ENCODE results near the gene WDR82.
A peak's percentile ranks its signal among the peaks of the same experiment; 100 is the strongest.
"Not testable (repeated sequence)": the region's sequence is repeated elsewhere in the genome, so short reads cannot be mapped to it uniquely, and the experiment has no call there.

WDR82 gene

GRCh38 chr3:52289338-52289746 is 10.9 kb upstream of the WDR82 start:
- no peak for DNase-seq (ENCODE audit: low spot score)

DNA sequence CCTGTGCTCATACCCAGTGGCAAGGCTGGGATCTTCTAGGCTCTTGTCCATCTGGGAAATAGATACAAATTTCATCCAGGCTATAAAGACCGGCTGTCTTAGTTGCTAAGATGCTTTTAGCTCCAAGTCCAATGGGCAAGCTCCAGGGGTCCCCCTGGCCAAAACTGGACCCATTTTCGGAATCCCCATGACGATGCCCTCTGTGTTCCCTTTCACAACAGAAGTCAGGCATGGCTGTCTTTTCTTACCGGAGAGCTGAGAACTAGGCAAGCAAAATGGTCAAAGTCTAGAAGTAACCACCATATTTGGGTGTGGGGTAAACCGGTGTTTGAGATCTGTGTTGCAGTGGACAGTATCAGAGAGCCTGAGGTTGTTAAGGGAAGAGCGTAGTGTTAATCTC is 10.2 kb upstream of the WDR82 start:
- no peak for DNase-seq (ENCODE audit: low spot score)

- peak; percentile 32 for DNase-seq (ENCODE audit: low spot score)
Measured at GRCh38 chr3:52286777-52287110, 8.3 kb upstream of the WDR82 start.

- not testable (repeated sequence) for DNase-seq (ENCODE audit: low spot score)
Measured at GRCh38 chr3:52284051-52284450, 5.6 kb upstream of the WDR82 start.

DNA sequence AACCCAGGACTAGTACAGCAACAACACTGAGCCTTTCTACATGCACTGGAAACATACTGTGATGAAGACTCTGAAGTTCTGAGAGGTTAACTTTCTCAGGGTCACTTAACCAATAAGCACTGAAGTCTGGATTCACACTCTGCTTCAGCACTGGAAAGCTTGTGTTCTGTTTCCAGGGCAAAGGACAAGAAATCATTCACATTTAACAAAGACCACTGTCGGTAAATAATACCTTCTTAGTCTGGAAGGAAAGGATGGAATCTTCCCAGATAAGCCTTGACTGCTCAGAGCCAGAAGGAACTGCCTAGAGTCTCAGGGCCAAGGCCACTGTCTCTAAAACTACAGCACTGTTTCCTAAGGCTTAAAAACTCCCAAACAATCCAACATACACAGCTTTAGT is 4.9 kb upstream of the WDR82 start:
- DNase-seq (ENCODE audit: low spot score), result peak; percentile 56

- DNase-seq (ENCODE audit: low spot score), result peak; percentile 76
Measured at GRCh38 chr3:52281981-52282801, 3.7 kb upstream of the WDR82 start.

DNA sequence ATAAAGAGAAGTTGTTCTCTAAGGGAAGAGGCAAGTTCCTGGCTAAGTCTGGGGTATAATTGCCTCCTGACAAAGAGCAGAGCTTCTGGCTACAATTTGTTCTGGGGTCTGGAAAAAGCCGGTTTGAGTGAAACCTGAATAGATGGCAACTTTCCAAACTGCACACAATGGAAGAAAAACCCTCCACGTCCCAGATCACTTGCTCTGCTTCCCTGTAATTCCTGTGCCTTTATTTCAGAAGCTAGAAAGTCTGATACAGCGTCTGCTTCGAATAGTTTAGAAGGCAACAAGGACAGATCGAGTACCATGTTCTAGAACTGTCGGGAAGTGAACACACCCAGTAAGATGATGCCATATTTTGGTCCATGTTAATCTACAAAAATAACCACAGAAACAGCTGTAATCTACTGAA is 1.6 kb upstream of the WDR82 start:
- DNase-seq (ENCODE audit: low spot score), result peak; percentile 42

DNA sequence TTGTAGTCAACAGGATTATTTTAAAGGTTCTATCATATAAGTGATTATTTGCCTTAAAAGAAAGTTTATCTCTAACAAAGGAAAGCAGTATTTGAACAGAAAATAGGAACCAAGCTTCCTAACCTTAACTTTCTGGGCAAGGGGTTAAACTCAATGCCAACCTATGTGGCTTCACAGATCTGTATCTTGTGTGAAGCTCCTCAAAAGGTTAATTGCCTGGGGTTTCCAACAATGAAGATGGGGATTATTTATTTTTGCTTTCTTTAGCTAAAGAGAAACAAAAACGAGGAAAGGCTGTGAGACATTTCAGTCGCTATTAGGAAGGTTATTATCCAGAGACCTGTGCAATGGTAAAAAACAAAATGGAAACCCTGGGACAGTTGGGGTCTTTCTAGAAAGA is 1.1 kb upstream of the WDR82 start:
- DNase-seq (ENCODE audit: low spot score), result no peak

DNA sequence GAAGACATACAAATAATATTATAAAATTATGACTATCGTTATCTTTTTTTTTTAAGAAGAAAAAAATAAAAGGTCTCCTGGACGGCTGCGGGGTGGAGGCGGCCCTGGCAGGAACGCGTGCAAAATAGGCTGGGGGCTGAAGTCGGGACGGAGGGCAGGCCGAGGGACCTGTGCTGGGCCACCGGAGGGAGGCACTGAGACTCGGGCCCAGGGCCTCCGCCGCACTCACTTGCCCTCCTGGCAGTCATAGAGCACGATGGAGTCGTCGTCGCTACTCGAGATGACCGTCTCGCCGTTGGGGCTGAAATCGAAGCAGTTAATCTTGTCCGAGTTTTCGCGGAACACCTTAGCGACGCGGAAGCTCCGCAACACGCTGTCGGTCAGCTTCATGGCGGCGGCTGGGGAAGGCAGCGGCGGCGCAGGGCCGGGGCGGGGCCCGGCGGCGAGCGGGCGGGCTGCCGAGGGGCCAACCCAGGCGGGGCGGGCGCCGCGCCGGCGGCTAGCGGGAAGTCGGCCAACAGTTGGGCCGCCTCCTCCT is 408 bp downstream of the WDR82 start:
- peak; percentile 46 for DNase-seq (ENCODE audit: low spot score)

GRCh38 chr3:52277071-52277964 is 1.1 kb downstream of the WDR82 start:
- DNase-seq (ENCODE audit: low spot score), result peak; percentile 58

- DNase-seq (ENCODE audit: low spot score), result not testable (repeated sequence)
Measured at GRCh38 chr3:52274781-52275180, 3.7 kb downstream of the WDR82 start.

DNA sequence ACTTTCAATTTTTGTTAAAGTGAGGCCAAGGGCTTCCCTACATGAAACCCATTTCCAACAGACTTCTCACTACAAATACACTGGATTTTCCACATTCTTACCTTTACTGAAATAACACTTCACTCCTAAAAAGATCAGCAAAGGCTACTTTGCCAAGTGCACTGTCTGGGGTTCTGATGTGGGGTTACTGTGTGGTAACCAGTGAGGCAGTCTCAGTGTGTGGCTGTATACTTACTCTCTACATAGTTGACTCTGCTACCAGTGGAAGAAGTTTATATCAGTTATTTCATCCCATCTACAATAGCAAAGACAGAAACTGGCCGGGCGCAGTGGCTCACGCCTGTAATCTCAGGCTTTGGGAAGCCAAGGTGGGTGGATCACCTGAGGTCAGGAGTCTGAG is 5.6 kb downstream of the WDR82 start:
- no peak for DNase-seq (ENCODE audit: low spot score)

DNA sequence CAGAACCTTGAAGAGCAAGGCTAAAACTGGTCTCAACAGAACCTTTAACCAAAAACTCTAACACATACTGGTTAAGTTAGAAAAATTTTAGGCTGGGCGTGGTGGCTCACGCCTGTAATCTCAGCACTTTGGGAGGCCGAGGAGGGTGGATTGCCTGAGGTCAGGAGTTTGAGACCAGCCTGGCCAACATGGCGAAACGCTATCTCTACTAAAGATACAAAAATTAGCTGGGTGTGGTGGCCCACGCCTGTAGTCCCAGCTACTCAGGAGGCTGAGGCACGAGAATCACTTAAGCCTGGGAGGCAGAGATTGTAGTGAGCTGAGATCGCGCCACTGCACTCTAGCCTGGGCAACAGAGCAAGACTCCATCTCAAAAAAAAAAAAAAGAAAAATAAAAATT is 6.3 kb downstream of the WDR82 start:
- not testable (repeated sequence) for DNase-seq (ENCODE audit: low spot score)

DNA sequence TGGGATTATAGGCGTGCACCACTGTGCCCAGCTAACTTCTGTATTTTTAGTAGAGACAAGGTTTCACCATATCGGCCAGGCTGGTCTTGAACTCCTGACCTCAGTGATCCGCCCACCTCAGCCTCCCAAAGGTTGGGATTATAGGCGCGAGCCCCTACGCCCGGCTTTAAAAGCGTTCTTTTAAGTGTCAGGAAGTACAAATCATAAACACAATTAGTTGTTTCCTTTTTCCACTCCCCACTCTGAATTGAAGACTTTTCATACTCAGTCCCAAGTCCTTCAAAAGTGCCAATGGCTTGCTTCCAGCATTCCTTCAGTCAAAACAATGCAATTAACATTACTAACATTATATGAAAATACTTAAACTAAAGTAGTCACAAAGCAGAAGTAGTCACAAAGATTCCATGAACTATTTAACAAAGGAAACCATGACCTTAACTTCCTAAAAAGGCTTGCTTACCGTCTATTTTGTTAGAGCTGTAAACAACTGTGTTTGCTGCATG is 8.1 kb downstream of the WDR82 start:
- no peak for DNase-seq (ENCODE audit: low spot score)

DNA sequence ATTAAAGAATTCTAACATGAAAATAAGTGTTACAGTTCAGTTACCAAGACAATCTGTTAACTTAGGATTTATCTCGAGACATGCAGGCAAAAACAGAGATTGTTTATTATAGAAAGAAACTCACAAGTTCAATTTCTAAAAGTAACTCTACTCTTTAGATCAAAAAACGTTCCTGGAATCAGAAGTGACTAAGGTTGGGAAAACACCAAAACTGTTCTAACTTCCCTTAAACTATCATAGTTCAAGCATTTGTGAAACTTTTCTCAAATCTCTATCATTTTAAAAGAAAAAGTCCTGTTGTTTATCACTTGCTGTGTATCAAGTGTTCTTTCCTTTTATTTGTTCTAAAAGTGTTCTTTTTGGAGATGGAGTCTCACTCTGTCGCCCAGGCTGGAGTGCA is 8.7 kb downstream of the WDR82 start:
- no peak for DNase-seq (ENCODE audit: low spot score)

DNA sequence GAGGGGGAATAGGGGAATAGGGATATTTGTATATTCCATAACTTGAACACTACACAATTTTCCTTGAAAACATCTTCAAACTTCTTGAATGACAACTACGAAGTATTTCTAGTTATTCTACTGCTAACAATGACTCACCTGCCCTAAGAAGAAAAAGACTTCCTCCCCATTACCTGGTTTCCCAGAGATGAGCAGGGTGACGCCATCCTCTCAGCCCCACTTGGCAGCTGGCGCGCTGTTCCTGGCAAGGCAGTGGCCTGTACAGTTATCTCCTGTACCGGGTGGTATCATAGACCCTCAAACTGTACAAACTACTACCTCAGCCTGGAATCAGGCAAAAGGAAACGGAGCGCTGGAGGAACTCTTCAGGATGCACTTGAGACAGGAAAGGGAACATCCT is 10.4 kb downstream of the WDR82 start:
- DNase-seq (ENCODE audit: low spot score), result no peak

- no peak for DNase-seq (ENCODE audit: low spot score)
Measured at GRCh38 chr3:52265387-52265786, 13.1 kb downstream of the WDR82 start.

DNA sequence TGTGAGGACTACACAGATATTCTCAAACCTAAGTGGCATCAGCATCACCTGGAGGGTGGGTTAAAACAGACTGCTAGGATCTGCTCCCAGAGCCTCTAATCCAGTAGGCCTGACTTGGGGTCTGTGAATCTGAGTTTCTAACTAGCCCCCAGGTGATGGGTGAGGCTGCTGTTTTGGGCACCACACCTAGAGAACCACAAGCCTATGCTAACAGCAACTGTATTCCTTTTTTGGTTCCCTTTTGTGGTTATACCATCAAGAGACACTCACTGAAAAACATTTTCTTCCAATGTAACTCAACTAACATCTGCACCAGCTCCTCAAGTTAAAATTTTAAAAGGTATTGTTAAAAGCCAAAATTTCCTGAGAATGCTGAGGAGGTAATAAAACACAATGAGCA is 16.0 kb downstream of the WDR82 start:
- DNase-seq (ENCODE audit: low spot score), result no peak

GRCh38 chr3:52259448-52259847 is 19.0 kb downstream of the WDR82 start:
- no peak for DNase-seq (ENCODE audit: low spot score)

DNA sequence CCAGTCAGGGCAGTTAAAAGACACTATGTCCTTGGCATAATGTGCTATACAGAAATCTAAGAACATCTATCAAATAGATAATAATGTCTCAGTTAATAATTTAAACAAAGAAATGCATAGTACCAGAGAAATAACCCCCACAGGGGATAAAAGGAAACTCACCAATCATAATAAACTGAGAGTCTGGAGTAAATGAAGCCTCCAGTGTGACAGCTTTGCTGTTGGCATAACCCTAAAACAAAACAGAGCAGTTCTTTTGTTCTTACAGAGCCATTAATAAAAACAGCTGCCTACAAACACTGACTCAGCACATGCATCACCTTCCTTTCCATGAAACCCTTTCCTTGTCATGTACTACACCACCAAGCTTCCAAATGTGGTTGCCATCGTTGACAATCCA is 19.4 kb downstream of the WDR82 start:
- DNase-seq (ENCODE audit: low spot score), result no peak

DNA sequence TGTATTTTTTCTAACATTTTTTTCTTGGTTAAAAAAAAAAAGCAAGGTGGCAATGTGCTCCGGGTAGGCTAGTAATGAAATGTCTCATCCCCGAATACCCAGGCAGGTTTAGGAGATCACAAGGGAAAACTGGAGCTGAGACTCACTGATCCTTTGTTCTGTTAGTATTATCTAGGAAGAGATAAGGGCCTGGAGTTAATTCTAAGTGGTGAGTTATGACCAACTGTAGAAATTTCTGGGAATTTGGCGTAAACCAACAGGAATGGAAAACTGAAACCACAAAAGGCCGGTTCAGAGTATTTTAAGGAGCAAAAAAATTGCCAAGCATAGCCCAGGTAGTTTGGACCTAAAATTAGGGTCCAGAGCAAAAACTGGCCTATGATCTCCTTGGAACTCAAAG is 20.5 kb downstream of the WDR82 start:
- no peak for DNase-seq (ENCODE audit: low spot score)

GRCh38 chr3:52256622-52257021 is 21.8 kb downstream of the WDR82 start:
- DNase-seq (ENCODE audit: low spot score), result no peak

DNA sequence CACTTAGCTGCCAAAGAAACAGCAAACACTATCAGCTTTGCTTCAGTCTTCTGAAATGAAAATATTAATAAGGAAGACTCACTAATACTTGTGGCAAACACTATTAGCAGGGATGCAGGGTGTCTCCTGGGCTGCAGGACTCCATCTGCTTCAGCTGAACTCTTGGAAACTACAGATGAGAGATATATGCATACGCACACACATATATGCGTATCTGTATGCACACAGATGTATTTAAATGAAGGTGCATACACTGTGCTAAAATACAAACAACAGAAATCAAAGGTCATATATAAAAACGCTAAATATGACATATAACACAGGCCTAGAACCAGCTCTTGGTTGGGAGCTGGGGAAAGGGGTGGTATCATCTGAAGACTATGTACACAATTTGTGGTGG is 22.3 kb downstream of the WDR82 start:
- no peak for DNase-seq (ENCODE audit: low spot score)
